ENCODE measurements around the gene ADH4. TPM values are rescaled to one million over a fixed set of nuclear protein-coding genes. Genes with fewer than 3 reads are reported as not detected.
A peak's percentile ranks its signal among the peaks of the same experiment; 100 is the strongest.

The ADH4 gene
- total and polyA plus RNA-seq, 2 experiments from 2014 or later = not detected

- Mint-ChIP-seq H3K27ac (peak overlapping the region; percentile 8; the same call in 1 of the 2 replicates), H3K9me3 (peaks cover 3% of the 10 kb centered on the region; the same call in 2 of the 3 replicates), H3K27me3 (ENCODE audit: insufficient read depth, low read depth, poor library complexity) (peaks cover 16% of the 10 kb centered on the region), H3K4me1 (peaks cover 34% of the 10 kb centered on the region), H3K4me3 (peak overlapping the region; percentile 41), H3K36me3 (ENCODE audit: low read depth) (peaks cover 24% of the 10 kb centered on the region)
- Histone ChIP-seq H3K36me3 (ENCODE audit: insufficient read depth) (no peaks in the 10 kb centered on the region), H3F3A (replicated peaks; ENCODE audit: low read depth) (no peaks in the 10 kb centered on the region), H3K27ac (ENCODE audit: low read depth) (no peak overlapping the region), H3K4me3 (peak overlapping the region; percentile 29; the same call in 1 of the 2 replicates), H3K27me3 (ENCODE audit: insufficient read depth) (no peaks in the 10 kb centered on the region), H4K20me1 (replicated peaks; ENCODE audit: insufficient read depth) (no peaks in the 10 kb centered on the region), H3K79me2 (replicated peaks; ENCODE audit: insufficient read depth) (peaks cover 41% of the 10 kb centered on the region), H2AFZ (no peak overlapping the region), H3K4me1 (ENCODE audit: insufficient read depth) (peaks cover 18% of the 10 kb centered on the region), H3K9me2 (ENCODE audit: insufficient read depth) (no peaks in the 10 kb centered on the region), H3K4me2 (peak overlapping the region; percentile 93)
- ATAC-seq = no peak
- no peak for TF ChIP-seq ZNF114 (CRISPR knock-in tag; IDR thresholded peaks at IDR 0.05)
- no peak for TF ChIP-seq EZH2 (IDR thresholded peaks at IDR 0.05; ENCODE audit: low read depth, unreplicated experiment)
- no peak for TF ChIP-seq JUNB (IDR thresholded peaks at IDR 0.05; ENCODE audit: unreplicated experiment)
- TF ChIP-seq ETS1 (IDR thresholded peaks at IDR 0.05) = no peak
- TF ChIP-seq, protein P1, sequence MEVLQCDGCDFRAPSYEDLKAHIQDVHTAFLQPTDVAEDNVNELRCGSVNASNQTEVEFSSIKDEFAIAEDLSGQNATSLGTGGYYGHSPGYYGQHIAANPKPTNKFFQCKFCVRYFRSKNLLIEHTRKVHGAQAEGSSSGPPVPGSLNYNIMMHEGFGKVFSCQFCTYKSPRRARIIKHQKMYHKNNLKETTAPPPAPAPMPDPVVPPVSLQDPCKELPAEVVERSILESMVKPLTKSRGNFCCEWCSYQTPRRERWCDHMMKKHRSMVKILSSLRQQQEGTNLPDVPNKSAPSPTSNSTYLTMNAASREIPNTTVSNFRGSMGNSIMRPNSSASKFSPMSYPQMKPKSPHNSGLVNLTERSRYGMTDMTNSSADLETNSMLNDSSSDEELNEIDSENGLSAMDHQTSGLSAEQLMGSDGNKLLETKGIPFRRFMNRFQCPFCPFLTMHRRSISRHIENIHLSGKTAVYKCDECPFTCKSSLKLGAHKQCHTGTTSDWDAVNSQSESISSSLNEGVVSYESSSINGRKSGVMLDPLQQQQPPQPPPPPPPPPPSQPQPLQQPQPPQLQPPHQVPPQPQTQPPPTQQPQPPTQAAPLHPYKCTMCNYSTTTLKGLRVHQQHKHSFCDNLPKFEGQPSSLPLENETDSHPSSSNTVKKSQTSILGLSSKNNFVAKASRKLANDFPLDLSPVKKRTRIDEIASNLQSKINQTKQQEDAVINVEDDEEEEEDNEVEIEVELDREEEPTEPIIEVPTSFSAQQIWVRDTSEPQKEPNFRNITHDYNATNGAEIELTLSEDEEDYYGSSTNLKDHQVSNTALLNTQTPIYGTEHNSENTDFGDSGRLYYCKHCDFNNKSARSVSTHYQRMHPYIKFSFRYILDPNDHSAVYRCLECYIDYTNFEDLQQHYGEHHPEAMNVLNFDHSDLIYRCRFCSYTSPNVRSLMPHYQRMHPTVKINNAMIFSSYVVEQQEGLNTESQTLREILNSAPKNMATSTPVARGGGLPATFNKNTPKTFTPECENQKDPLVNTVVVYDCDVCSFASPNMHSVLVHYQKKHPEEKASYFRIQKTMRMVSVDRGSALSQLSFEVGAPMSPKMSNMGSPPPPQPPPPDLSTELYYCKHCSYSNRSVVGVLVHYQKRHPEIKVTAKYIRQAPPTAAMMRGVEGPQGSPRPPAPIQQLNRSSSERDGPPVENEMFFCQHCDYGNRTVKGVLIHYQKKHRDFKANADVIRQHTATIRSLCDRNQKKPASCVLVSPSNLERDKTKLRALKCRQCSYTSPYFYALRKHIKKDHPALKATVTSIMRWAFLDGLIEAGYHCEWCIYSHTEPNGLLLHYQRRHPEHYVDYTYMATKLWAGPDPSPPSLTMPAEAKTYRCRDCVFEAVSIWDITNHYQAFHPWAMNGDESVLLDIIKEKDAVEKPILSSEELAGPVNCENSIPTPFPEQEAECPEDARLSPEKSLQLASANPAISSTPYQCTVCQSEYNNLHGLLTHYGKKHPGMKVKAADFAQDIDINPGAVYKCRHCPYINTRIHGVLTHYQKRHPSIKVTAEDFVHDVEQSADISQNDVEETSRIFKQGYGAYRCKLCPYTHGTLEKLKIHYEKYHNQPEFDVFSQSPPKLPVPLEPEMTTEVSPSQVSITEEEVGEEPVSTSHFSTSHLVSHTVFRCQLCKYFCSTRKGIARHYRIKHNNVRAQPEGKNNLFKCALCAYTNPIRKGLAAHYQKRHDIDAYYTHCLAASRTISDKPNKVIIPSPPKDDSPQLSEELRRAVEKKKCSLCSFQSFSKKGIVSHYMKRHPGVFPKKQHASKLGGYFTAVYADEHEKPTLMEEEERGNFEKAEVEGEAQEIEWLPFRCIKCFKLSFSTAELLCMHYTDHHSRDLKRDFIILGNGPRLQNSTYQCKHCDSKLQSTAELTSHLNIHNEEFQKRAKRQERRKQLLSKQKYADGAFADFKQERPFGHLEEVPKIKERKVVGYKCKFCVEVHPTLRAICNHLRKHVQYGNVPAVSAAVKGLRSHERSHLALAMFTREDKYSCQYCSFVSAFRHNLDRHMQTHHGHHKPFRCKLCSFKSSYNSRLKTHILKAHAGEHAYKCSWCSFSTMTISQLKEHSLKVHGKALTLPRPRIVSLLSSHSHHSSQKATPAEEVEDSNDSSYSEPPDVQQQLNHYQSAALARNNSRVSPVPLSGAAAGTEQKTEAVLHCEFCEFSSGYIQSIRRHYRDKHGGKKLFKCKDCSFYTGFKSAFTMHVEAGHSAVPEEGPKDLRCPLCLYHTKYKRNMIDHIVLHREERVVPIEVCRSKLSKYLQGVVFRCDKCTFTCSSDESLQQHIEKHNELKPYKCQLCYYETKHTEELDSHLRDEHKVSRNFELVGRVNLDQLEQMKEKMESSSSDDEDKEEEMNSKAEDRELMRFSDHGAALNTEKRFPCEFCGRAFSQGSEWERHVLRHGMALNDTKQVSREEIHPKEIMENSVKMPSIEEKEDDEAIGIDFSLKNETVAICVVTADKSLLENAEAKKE (CRISPR knock-in tag; IDR thresholded peaks at IDR 0.05) = no peak
- no peak for TF ChIP-seq CREB1 (CRISPR knock-in tag; IDR thresholded peaks at IDR 0.05; ENCODE audit: low read depth)
- TF ChIP-seq, protein P2, sequence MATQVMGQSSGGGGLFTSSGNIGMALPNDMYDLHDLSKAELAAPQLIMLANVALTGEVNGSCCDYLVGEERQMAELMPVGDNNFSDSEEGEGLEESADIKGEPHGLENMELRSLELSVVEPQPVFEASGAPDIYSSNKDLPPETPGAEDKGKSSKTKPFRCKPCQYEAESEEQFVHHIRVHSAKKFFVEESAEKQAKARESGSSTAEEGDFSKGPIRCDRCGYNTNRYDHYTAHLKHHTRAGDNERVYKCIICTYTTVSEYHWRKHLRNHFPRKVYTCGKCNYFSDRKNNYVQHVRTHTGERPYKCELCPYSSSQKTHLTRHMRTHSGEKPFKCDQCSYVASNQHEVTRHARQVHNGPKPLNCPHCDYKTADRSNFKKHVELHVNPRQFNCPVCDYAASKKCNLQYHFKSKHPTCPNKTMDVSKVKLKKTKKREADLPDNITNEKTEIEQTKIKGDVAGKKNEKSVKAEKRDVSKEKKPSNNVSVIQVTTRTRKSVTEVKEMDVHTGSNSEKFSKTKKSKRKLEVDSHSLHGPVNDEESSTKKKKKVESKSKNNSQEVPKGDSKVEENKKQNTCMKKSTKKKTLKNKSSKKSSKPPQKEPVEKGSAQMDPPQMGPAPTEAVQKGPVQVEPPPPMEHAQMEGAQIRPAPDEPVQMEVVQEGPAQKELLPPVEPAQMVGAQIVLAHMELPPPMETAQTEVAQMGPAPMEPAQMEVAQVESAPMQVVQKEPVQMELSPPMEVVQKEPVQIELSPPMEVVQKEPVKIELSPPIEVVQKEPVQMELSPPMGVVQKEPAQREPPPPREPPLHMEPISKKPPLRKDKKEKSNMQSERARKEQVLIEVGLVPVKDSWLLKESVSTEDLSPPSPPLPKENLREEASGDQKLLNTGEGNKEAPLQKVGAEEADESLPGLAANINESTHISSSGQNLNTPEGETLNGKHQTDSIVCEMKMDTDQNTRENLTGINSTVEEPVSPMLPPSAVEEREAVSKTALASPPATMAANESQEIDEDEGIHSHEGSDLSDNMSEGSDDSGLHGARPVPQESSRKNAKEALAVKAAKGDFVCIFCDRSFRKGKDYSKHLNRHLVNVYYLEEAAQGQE (IDR thresholded peaks at IDR 0.05; ENCODE audit: unreplicated experiment) = no peak
- TF ChIP-seq POLR2AphosphoS5 (IDR thresholded peaks at IDR 0.05; ENCODE audit: low read depth) = no peak
- no peak for TF ChIP-seq EZH2phosphoT487 (IDR thresholded peaks at IDR 0.05; ENCODE audit: unreplicated experiment)
- no peak for TF ChIP-seq ZNF331 (CRISPR knock-in tag; IDR thresholded peaks at IDR 0.05; ENCODE audit: low read depth)
- DNase-seq (ENCODE audit: low spot score) = no peak
These were observed 53.4 kb downstream of the ADH4 start for GRCh38 chr4:99090481-99091215.

Measured in GM23338 (cell line).